ENCODE results near the gene KRT1. TPM values are rescaled to one million over a fixed set of nuclear protein-coding genes. Genes with fewer than 3 reads are reported as not detected.
"Not testable (repeated sequence)": the region's sequence is repeated elsewhere in the genome, so short reads cannot be mapped to it uniquely, and the experiment has no call there.

Gene KRT1
- polyA plus RNA-seq, 1 donor = 0.51 TPM

DNA sequence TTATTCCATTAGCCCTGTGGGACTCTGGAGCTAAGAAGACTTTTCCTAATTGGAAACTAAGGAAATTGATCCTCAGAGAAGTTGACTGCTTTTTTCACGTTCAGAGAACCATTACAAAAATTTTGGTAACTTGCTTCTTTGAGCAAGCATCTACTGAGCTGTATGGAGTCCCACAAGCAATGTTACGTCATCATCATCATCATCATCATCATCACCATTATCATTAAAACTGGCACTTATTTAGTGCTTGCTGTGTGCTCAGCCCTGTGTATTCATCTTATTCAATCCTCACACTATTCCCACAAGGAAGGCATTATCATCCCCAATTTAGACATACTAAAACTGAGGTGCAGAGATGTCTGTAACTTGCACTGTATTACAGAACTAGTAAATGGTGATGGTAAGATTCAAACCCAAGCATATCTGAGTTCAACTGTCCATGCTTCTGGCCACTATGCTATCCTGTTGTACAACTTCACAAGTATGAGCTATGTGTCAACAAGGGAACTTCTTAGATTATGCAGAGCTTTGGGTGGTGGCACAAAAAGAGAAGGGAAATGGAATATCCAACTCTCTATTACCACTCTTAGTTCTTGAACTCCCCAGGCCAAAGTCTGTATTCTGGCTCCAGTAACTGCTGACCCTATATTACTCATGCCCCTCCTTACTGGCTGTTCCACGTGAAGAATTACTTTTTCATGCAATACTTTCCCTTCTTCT lies 6.3 kb downstream of the KRT1 start:
- no peak overlapping the region for H3K4me3 ChIP-seq (ENCODE audit: low read length)
- no peaks in the 10 kb centered on the region for H3K4me1 ChIP-seq (ENCODE audit: control insufficient read depth, insufficient read depth, low read length)
- WGBS (ENCODE audit: insufficient coverage, low lambda C conversion rate) = 80% methylated on average over 1 of the region's 3 CpGs
- DNase-seq = peak in 1 of 2 donors; percentile 21
- no peaks in the 10 kb centered on the region for H3K36me3 ChIP-seq (ENCODE audit: control insufficient read depth, insufficient read depth, low read length)
- H3K9me3 ChIP-seq (ENCODE audit: control insufficient read depth, low read depth, low read length) = no peaks in the 10 kb centered on the region
- H3K27me3 ChIP-seq (ENCODE audit: control insufficient read depth, insufficient read depth, low read length) = peaks cover 30% of the 10 kb centered on the region
- no peak overlapping the region for H3K27ac ChIP-seq (ENCODE audit: low read length)

GRCh38 chr12:52673217-52673616 lies 7.0 kb downstream of the KRT1 start:
- no peak overlapping the region for H3K4me3 ChIP-seq (ENCODE audit: low read length)
- H3K4me1 ChIP-seq (ENCODE audit: control insufficient read depth, insufficient read depth, low read length) = no peaks in the 10 kb centered on the region
- peaks cover 28% of the 10 kb centered on the region for H3K27me3 ChIP-seq (ENCODE audit: control insufficient read depth, insufficient read depth, low read length)
- no peaks in the 10 kb centered on the region for H3K9me3 ChIP-seq (ENCODE audit: control insufficient read depth, low read depth, low read length)
- no peak overlapping the region for H3K27ac ChIP-seq (ENCODE audit: low read length)
- no CpG with 5 or more reads among the region's 5 CpGs for WGBS (ENCODE audit: insufficient coverage, low lambda C conversion rate)
- no peak for DNase-seq
- H3K36me3 ChIP-seq (ENCODE audit: control insufficient read depth, insufficient read depth, low read length) = no peaks in the 10 kb centered on the region

- DNase-seq = no peak
- H3K27ac ChIP-seq (ENCODE audit: low read length) = no peak overlapping the region
- no peaks in the 10 kb centered on the region for H3K4me1 ChIP-seq (ENCODE audit: control insufficient read depth, insufficient read depth, low read length)
- 64% methylated on average over 1 of the region's 2 CpGs for WGBS (ENCODE audit: insufficient coverage, low lambda C conversion rate)
- H3K36me3 ChIP-seq (ENCODE audit: control insufficient read depth, insufficient read depth, low read length) = no peaks in the 10 kb centered on the region
- H3K4me3 ChIP-seq (ENCODE audit: low read length) = no peak overlapping the region
- H3K9me3 ChIP-seq (ENCODE audit: control insufficient read depth, low read depth, low read length) = no peaks in the 10 kb centered on the region
- H3K27me3 ChIP-seq (ENCODE audit: control insufficient read depth, insufficient read depth, low read length) = peaks cover 29% of the 10 kb centered on the region
Observed at GRCh38 chr12:52672321-52672933, 7.8 kb downstream of the KRT1 start.

- WGBS (ENCODE audit: insufficient coverage, low lambda C conversion rate) = 100% methylated on average over 1 of the region's 3 CpGs
- DNase-seq = no peak
Observed at GRCh38 chr12:52670961-52671360, 9.2 kb downstream of the KRT1 start.

DNA sequence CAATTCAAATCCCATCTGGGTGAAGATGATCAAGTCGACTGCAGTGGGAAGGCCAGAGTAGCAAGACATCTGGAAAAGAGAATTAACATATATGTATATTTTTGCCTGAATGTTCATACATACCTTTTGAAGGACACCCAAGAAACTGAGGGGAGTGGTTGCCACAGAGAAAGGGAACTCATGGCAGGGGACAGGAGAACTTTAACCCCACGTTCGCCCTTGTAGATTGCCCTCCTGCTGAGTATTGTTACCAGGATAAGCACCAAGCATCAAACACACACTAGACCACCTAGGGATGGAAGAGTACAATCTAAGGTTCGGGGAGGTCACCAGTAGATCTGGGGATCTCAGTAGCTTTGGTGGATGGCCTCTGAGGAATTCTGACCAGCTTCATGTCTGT lies 9.7 kb downstream of the KRT1 start:
- no peak overlapping the region for H3K4me3 ChIP-seq (ENCODE audit: low read length)
- peaks cover 5% of the 10 kb centered on the region for H3K4me1 ChIP-seq (ENCODE audit: control insufficient read depth, insufficient read depth, low read length)
- no peak for DNase-seq
- no CpG with 5 or more reads among the region's 4 CpGs for WGBS (ENCODE audit: insufficient coverage, low lambda C conversion rate)
- no peaks in the 10 kb centered on the region for H3K36me3 ChIP-seq (ENCODE audit: control insufficient read depth, insufficient read depth, low read length)
- H3K27ac ChIP-seq (ENCODE audit: low read length) = no peak overlapping the region
- H3K9me3 ChIP-seq (ENCODE audit: control insufficient read depth, low read depth, low read length) = no peaks in the 10 kb centered on the region
- peaks cover 27% of the 10 kb centered on the region for H3K27me3 ChIP-seq (ENCODE audit: control insufficient read depth, insufficient read depth, low read length)

More at GRCh38 chr12:52670961-52671360, 9.2 kb downstream of the KRT1 start:
- H3K27me3 ChIP-seq (ENCODE audit: control insufficient read depth, insufficient read depth, low read length) = peaks cover 29% of the 10 kb centered on the region
- no peaks in the 10 kb centered on the region for H3K36me3 ChIP-seq (ENCODE audit: control insufficient read depth, insufficient read depth, low read length)
- H3K4me1 ChIP-seq (ENCODE audit: control insufficient read depth, insufficient read depth, low read length) = peaks cover 4% of the 10 kb centered on the region
- no peak overlapping the region for H3K27ac ChIP-seq (ENCODE audit: low read length)
- H3K9me3 ChIP-seq (ENCODE audit: control insufficient read depth, low read depth, low read length) = no peaks in the 10 kb centered on the region
- H3K4me3 ChIP-seq (ENCODE audit: low read length) = no peak overlapping the region

GRCh38 chr12:52669941-52670340 lies 10.3 kb downstream of the KRT1 start:
- not testable (repeated sequence) for H3K4me1 ChIP-seq (ENCODE audit: control insufficient read depth, insufficient read depth, low read length); H3K36me3 ChIP-seq (ENCODE audit: control insufficient read depth, insufficient read depth, low read length); H3K4me3 ChIP-seq (ENCODE audit: low read length); DNase-seq; H3K9me3 ChIP-seq (ENCODE audit: control insufficient read depth, low read depth, low read length); H3K27ac ChIP-seq (ENCODE audit: low read length)
- peaks cover 24% of the 10 kb centered on the region for H3K27me3 ChIP-seq (ENCODE audit: control insufficient read depth, insufficient read depth, low read length)
- WGBS (ENCODE audit: insufficient coverage, low lambda C conversion rate) = no CpG with 5 or more reads among the region's 3 CpGs

- DNase-seq = no peak
- Histone ChIP-seq H3K27me3 (ENCODE audit: control insufficient read depth, insufficient read depth, low read length) (peaks cover 21% of the 10 kb centered on the region), H3K36me3 (ENCODE audit: control insufficient read depth, insufficient read depth, low read length) (no peaks in the 10 kb centered on the region), H3K4me3 (ENCODE audit: low read length) (no peak overlapping the region), H3K27ac (ENCODE audit: low read length) (no peak overlapping the region), H3K4me1 (ENCODE audit: control insufficient read depth, insufficient read depth, low read length) (peaks cover 5% of the 10 kb centered on the region), H3K9me3 (ENCODE audit: control insufficient read depth, low read depth, low read length) (no peaks in the 10 kb centered on the region)
Observed at GRCh38 chr12:52669426-52669825, 10.8 kb downstream of the KRT1 start.

DNA sequence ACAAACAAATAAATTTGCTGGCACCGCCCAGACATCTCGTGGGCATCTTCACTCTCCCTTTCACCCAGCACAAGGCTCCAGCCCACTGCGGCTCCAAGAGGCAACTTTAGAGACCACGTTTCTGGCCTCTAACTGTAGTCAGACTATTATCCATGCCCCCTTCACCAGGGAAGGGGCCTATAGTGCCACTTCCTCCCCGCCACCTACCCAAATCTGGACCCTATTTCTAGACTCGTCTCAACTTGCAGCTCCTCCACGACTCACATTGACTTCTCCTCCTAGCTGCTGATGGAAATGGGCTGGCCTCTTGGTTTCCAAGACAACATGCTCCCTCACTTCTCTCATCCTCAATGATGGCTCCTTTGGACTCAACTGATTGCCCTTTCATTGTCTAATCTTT lies 12.3 kb downstream of the KRT1 start:
- Histone ChIP-seq H3K36me3 (ENCODE audit: control insufficient read depth, insufficient read depth, low read length) (no peaks in the 10 kb centered on the region), H3K27me3 (ENCODE audit: control insufficient read depth, insufficient read depth, low read length) (peaks cover 15% of the 10 kb centered on the region), H3K4me3 (ENCODE audit: low read length) (no peak overlapping the region), H3K4me1 (ENCODE audit: control insufficient read depth, insufficient read depth, low read length) (peaks cover 5% of the 10 kb centered on the region), H3K9me3 (ENCODE audit: control insufficient read depth, low read depth, low read length) (no peaks in the 10 kb centered on the region), H3K27ac (ENCODE audit: low read length) (no peak overlapping the region)
- DNase-seq = no peak
- 90% methylated on average over 2 of the region's 7 CpGs for WGBS (ENCODE audit: insufficient coverage, low lambda C conversion rate)

DNA sequence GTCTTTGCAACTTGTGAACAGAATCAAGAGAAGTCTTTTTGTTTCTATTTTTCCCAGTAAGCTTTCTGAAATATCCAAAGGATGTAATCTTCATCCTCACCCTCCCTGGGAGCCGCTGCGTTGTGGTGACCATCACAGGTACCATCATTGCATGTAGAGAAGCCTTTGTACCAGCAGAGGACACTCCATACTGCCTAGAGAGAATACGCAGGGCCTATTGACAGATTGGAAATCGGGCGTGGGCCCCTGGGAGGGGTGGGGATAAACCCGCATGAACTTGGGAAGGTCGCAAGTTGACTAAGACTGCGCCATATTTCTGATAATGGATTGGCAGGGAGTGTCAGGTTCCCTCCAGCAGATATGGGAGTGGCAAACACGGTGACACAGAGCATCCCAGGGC lies 12.7 kb downstream of the KRT1 start:
- WGBS (ENCODE audit: insufficient coverage, low lambda C conversion rate) = no CpG with 5 or more reads among the region's 9 CpGs
- Histone ChIP-seq H3K4me1 (ENCODE audit: control insufficient read depth, insufficient read depth, low read length) (peaks cover 5% of the 10 kb centered on the region), H3K4me3 (ENCODE audit: low read length) (no peak overlapping the region), H3K27ac (ENCODE audit: low read length) (no peak overlapping the region), H3K27me3 (ENCODE audit: control insufficient read depth, insufficient read depth, low read length) (peaks cover 14% of the 10 kb centered on the region), H3K36me3 (ENCODE audit: control insufficient read depth, insufficient read depth, low read length) (no peaks in the 10 kb centered on the region), H3K9me3 (ENCODE audit: control insufficient read depth, low read depth, low read length) (no peaks in the 10 kb centered on the region)
- no peak for DNase-seq

- H3K27ac ChIP-seq (ENCODE audit: low read length) = no peak overlapping the region
- WGBS (ENCODE audit: insufficient coverage, low lambda C conversion rate) = no CpG with 5 or more reads among the region's 3 CpGs
- peak; percentile 83 to 90 for DNase-seq
- no peaks in the 10 kb centered on the region for H3K36me3 ChIP-seq (ENCODE audit: control insufficient read depth, insufficient read depth, low read length)
- peaks cover 14% of the 10 kb centered on the region for H3K27me3 ChIP-seq (ENCODE audit: control insufficient read depth, insufficient read depth, low read length)
- no peaks in the 10 kb centered on the region for H3K9me3 ChIP-seq (ENCODE audit: control insufficient read depth, low read depth, low read length)
- no peak overlapping the region for H3K4me3 ChIP-seq (ENCODE audit: low read length)
- H3K4me1 ChIP-seq (ENCODE audit: control insufficient read depth, insufficient read depth, low read length) = peaks cover 10% of the 10 kb centered on the region
Observed at GRCh38 chr12:52666471-52666870, 13.7 kb downstream of the KRT1 start.

- no peak for DNase-seq
- Histone ChIP-seq H3K36me3 (ENCODE audit: control insufficient read depth, insufficient read depth, low read length) (no peaks in the 10 kb centered on the region), H3K27me3 (ENCODE audit: control insufficient read depth, insufficient read depth, low read length) (peaks cover 4% of the 10 kb centered on the region), H3K4me1 (ENCODE audit: control insufficient read depth, insufficient read depth, low read length) (peaks cover 10% of the 10 kb centered on the region), H3K9me3 (ENCODE audit: control insufficient read depth, low read depth, low read length) (no peaks in the 10 kb centered on the region), H3K4me3 (ENCODE audit: low read length) (no peak overlapping the region), H3K27ac (ENCODE audit: low read length) (no peak overlapping the region)
Observed at GRCh38 chr12:52663420-52663819, 16.8 kb downstream of the KRT1 start.
